HG03196 (cell line): ENCODE results near the gene KCNK18.

ENCODE experiments used
- ATAC-seq: cut with Tn5 transposase; IDR thresholded peaks from one replicate; pipeline ENCODE4 v1.9.1; 2021; ENCODE audit not compliant: unreplicated experiment

The KCNK18 gene

GRCh38 chr10:117197189-117197588 lies at the start of gene KCNK18:
Gene KCNK18 (plus strand): TSS chr10:117197489. CDS start chr10:117197489, 0 bp downstream.
- ATAC-seq: no peak

- no peak for ATAC-seq
Observed at GRCh38 chr10:117148284-117148683, 49.0 kb upstream of the KCNK18 start.

GRCh38 chr10:117152668-117153067 lies 44.6 kb upstream of the KCNK18 start:
- ATAC-seq: no peak

- no peak for ATAC-seq
Observed at GRCh38 chr10:117158297-117158696, 39.0 kb upstream of the KCNK18 start.

- ATAC-seq: no peak
Observed at GRCh38 chr10:117159390-117159789, 37.9 kb upstream of the KCNK18 start.

- no peak for ATAC-seq
Observed at GRCh38 chr10:117160567-117160966, 36.7 kb upstream of the KCNK18 start.

- ATAC-seq: no peak
Observed at GRCh38 chr10:117161386-117162033, 35.8 kb upstream of the KCNK18 start.

GRCh38 chr10:117162093-117163060 lies 34.9 kb upstream of the KCNK18 start:
- ATAC-seq: no peak

- no peak for ATAC-seq
Observed at GRCh38 chr10:117163061-117163953, 34.0 kb upstream of the KCNK18 start.

- no peak for ATAC-seq
Observed at GRCh38 chr10:117163954-117164548, 33.2 kb upstream of the KCNK18 start.

- no peak for ATAC-seq
Observed at GRCh38 chr10:117164592-117165537, 32.4 kb upstream of the KCNK18 start.

- no peak for ATAC-seq
Observed at GRCh38 chr10:117165538-117166417, 31.5 kb upstream of the KCNK18 start.

GRCh38 chr10:117166418-117167345 lies 30.6 kb upstream of the KCNK18 start:
- no peak for ATAC-seq

GRCh38 chr10:117167346-117167788 lies 29.9 kb upstream of the KCNK18 start:
- no peak for ATAC-seq

- ATAC-seq: peak; percentile 90
Observed at GRCh38 chr10:117167789-117168674, 29.3 kb upstream of the KCNK18 start.

GRCh38 chr10:117168729-117169128 lies 28.6 kb upstream of the KCNK18 start:
- ATAC-seq: no peak
